HG02571 (cell line): ENCODE data around the gene TEF.
"Not testable (repeated sequence)": the region's sequence is repeated elsewhere in the genome, so short reads cannot be mapped to it uniquely, and the experiment has no call there.

ENCODE experiments used
- ATAC-seq: cut with Tn5 transposase; IDR thresholded peaks from one replicate; pipeline ENCODE4 v1.9.1; 2021; ENCODE audit warnings: mild to moderate bottlenecking, moderate library complexity; ENCODE audit not compliant: unreplicated experiment

Gene TEF

GRCh38 chr22:41380993-41381328 is 781 bp upstream of the TEF start:
- peak; percentile 6 for ATAC-seq

GRCh38 chr22:41382098-41382578 is 396 bp downstream of the TEF start:
- ATAC-seq = peak; percentile 35

GRCh38 chr22:41382610-41383009 is 868 bp downstream of the TEF start:
- no peak for ATAC-seq

- no peak for ATAC-seq
Observed at GRCh38 chr22:41383085-41383484, 1.3 kb downstream of the TEF start.

GRCh38 chr22:41384128-41384527 is 2.4 kb downstream of the TEF start:
- ATAC-seq = no peak

GRCh38 chr22:41387341-41387740 is 5.6 kb downstream of the TEF start:
- no peak for ATAC-seq

- no peak for ATAC-seq
Observed at GRCh38 chr22:41394012-41394356, 12.2 kb downstream of the TEF start.

GRCh38 chr22:41395531-41396240 is 13.9 kb downstream of the TEF start:
- no peak for ATAC-seq

GRCh38 chr22:41397143-41397811 is 15.5 kb downstream of the TEF start:
- no peak for ATAC-seq

GRCh38 chr22:41398921-41399320 is 17.2 kb downstream of the TEF start:
- no peak for ATAC-seq

GRCh38 chr22:41401781-41402648 is 20.3 kb downstream of the TEF start:
- no peak for ATAC-seq

- not testable (repeated sequence) for ATAC-seq
Observed at GRCh38 chr22:41402851-41403250, 21.1 kb downstream of the TEF start.

GRCh38 chr22:41403532-41404318 is 22.0 kb downstream of the TEF start:
- ATAC-seq = no peak

- no peak for ATAC-seq
Observed at GRCh38 chr22:41405588-41405987, 23.8 kb downstream of the TEF start.

GRCh38 chr22:41406410-41406809 is 24.7 kb downstream of the TEF start:
- ATAC-seq = no peak

GRCh38 chr22:41407433-41407832 is 25.7 kb downstream of the TEF start:
- ATAC-seq = no peak

- no peak for ATAC-seq
Observed at GRCh38 chr22:41408665-41409064, 26.9 kb downstream of the TEF start.

GRCh38 chr22:41410311-41410751 is 28.6 kb downstream of the TEF start:
- no peak for ATAC-seq

- no peak for ATAC-seq
Observed at GRCh38 chr22:41411021-41411851, 29.5 kb downstream of the TEF start.

- no peak for ATAC-seq
Observed at GRCh38 chr22:41415554-41415953, 33.8 kb downstream of the TEF start.
